NCI-H2107 (cell line): ENCODE measurements around the gene CPLX3.

Experiments
- DNase-seq: peaks from one replicate; lab custom pipeline; 2025; lab: John Stamatoyannopoulos, UW

Gene CPLX3

GRCh38 chr15:74870436-74871215, 44.2 kb downstream of the CPLX3 start:
- no peak for DNase-seq

GRCh38 chr15:74872702-74873035, 46.2 kb downstream of the CPLX3 start:
- no peak for DNase-seq

- peak; percentile 35 for DNase-seq
Observed at GRCh38 chr15:74873036-74873755, 46.8 kb downstream of the CPLX3 start, which contains the start of gene SCAMP2. Gene SCAMP2, minus strand, starts transcription at chr15:74873365. Its CDS starts 110 bp downstream, at chr15:74873255.

- no peak for DNase-seq
Observed at GRCh38 chr15:74873756-74874424, 47.5 kb downstream of the CPLX3 start.

- no peak for DNase-seq
Observed at GRCh38 chr15:74878273-74878672, 51.8 kb downstream of the CPLX3 start.
